H9 (cell line): Measurements from ENCODE around the gene ARHGAP15. TPM values are rescaled to one million over a fixed set of nuclear protein-coding genes. Genes with fewer than 3 reads are reported as not detected.

Source experiments
- DNase-seq: peaks from one replicate; pipeline ENCODE4 v3.0.0-alpha.2; 2017
- H2AFZ ChIP-seq: one replicate; pipeline ENCODE4 v1.6.1; 2013; ENCODE audit warnings: mild to moderate bottlenecking, low read length, control low read depth, moderate library complexity
- H2AK5ac ChIP-seq: 2 replicates; pipeline ENCODE4 v1.6.1; 2013; ENCODE audit warnings: low read length, control low read depth, mixed read lengths; ENCODE audit not compliant: insufficient read length
- H2BK120ac ChIP-seq: one replicate; pipeline ENCODE4 v1.6.1; 2013; ENCODE audit warnings: low read depth, mild to moderate bottlenecking, low read length, control low read depth, inconsistent platforms; ENCODE audit not compliant: poor library complexity, severe bottlenecking
- H2BK12ac ChIP-seq: 2 replicates; pipeline ENCODE4 v1.6.1; 2013; ENCODE audit warnings: low read length, control low read depth, mixed read lengths, low read depth; ENCODE audit not compliant: insufficient read length
- H2BK15ac ChIP-seq: 2 replicates; pipeline ENCODE4 v1.6.1; 2013; ENCODE audit warnings: low read depth, low read length, control low read depth
- H2BK20ac ChIP-seq: one replicate; pipeline ENCODE4 v1.6.1; 2013; ENCODE audit warnings: low read depth, mild to moderate bottlenecking, low read length, control low read depth, inconsistent platforms; ENCODE audit not compliant: poor library complexity, severe bottlenecking
- H2BK5ac ChIP-seq: 2 replicates; pipeline ENCODE4 v1.6.1; 2013; ENCODE audit warnings: low read length, control low read depth, mixed read lengths; ENCODE audit not compliant: insufficient read length
- H3K14ac ChIP-seq: 2 replicates; pipeline ENCODE4 v1.6.1; 2013; ENCODE audit warnings: low read length, control low read depth; ENCODE audit not compliant: insufficient read depth
- H3K18ac ChIP-seq: 2 replicates; pipeline ENCODE4 v1.6.1; 2013; ENCODE audit warnings: low read depth, mild to moderate bottlenecking, mixed read lengths, low read length, control low read depth; ENCODE audit not compliant: insufficient read length
- H3K23ac ChIP-seq: 2 replicates; pipeline ENCODE4 v1.6.1; 2013; ENCODE audit warnings: low read length, control low read depth, mixed read lengths, low read depth; ENCODE audit not compliant: insufficient read length
- H3K23me2 ChIP-seq: 2 replicates; pipeline ENCODE4 v1.6.1; 2013; ENCODE audit warnings: low read depth, mild to moderate bottlenecking, mixed read lengths, low read length, control low read depth; ENCODE audit not compliant: insufficient read length, poor library complexity, severe bottlenecking
- H3K27ac ChIP-seq: 2 replicates; pipeline ENCODE4 v1.5.1; 2013; ENCODE audit warnings: low read length, control low read depth, mixed read lengths, low read depth; ENCODE audit not compliant: insufficient read length
- H3K27me3 ChIP-seq: 2 replicates; pipeline ENCODE4 v1.6.1; 2013; ENCODE audit warnings: low read length, control low read depth, inconsistent platforms; ENCODE audit not compliant: insufficient read depth
- H3K4ac ChIP-seq: 2 replicates; pipeline ENCODE4 v1.6.1; 2013; ENCODE audit warnings: low read depth, mild to moderate bottlenecking, control low read depth, inconsistent platforms, low read length, moderate library complexity
- H3K4me1 ChIP-seq: 2 replicates; pipeline ENCODE4 v1.6.1; 2013; ENCODE audit warnings: low read length, control low read depth, inconsistent platforms; ENCODE audit not compliant: insufficient read depth
- H3K4me2 ChIP-seq: 2 replicates; pipeline ENCODE4 v1.6.1; 2013; ENCODE audit warnings: low read length, control low read depth, mixed read lengths; ENCODE audit not compliant: insufficient read length, insufficient read depth
- H3K56ac ChIP-seq: 2 replicates; pipeline ENCODE4 v1.6.1; 2013; ENCODE audit warnings: low read depth, mild to moderate bottlenecking, mixed read lengths, low read length, control low read depth; ENCODE audit not compliant: insufficient read length
- H3K79me1 ChIP-seq: 2 replicates; pipeline ENCODE4 v1.6.1; 2013; ENCODE audit warnings: low read depth, mild to moderate bottlenecking, moderate library complexity, low read length, control low read depth, inconsistent platforms; ENCODE audit not compliant: insufficient read depth, poor library complexity, severe bottlenecking
- H3K79me2 ChIP-seq: 2 replicates; pipeline ENCODE4 v1.6.1; 2013; ENCODE audit warnings: low read length, control low read depth, inconsistent platforms; ENCODE audit not compliant: insufficient read depth
- H3K9ac ChIP-seq: 2 replicates; pipeline ENCODE4 v1.6.1; 2013; ENCODE audit warnings: low read length, control low read depth, mixed read lengths; ENCODE audit not compliant: insufficient read length; ENCODE audit errors: extremely low read depth
- H3K9me3 ChIP-seq: one replicate; pipeline ENCODE4 v1.6.1; 2013; ENCODE audit warnings: low read depth, low read length, inconsistent platforms; ENCODE audit not compliant: control insufficient read depth
- H3T11ph ChIP-seq: one replicate; pipeline ENCODE4 v1.6.1; 2013; ENCODE audit warnings: mild to moderate bottlenecking, low read length, control low read depth, inconsistent platforms
- H4K20me1 ChIP-seq: one replicate; pipeline ENCODE4 v1.6.1; 2013; ENCODE audit not compliant: control insufficient read depth, insufficient read length, insufficient read depth
- H4K5ac ChIP-seq: 2 replicates; pipeline ENCODE4 v1.6.1; 2013; ENCODE audit warnings: low read depth, mild to moderate bottlenecking, mixed read lengths, low read length, control low read depth; ENCODE audit not compliant: insufficient read length
- H4K8ac ChIP-seq: replicated peaks from 2 replicates; pipeline ENCODE4 v1.6.1; 2013; ENCODE audit warnings: low read length, control low read depth, mixed read lengths, low read depth; ENCODE audit not compliant: insufficient read length
- H4K91ac ChIP-seq: 2 replicates; pipeline ENCODE4 v1.6.1; 2013; ENCODE audit warnings: low read depth, mild to moderate bottlenecking, moderate library complexity, mixed read lengths, low read length, control low read depth; ENCODE audit not compliant: insufficient read length
- H3K27ac Mint-ChIP-seq, 3 experiments: 2 replicates in 2 of 3; 3 replicates in 1 of 3; pipeline ENCODE4 v1.8.0; 2020 to 2021; ENCODE audit warnings: mixed read lengths in 3 of 3, mild to moderate bottlenecking in 1 of 3, moderate library complexity in 1 of 3
- H3K27me3 Mint-ChIP-seq: 2 replicates; pipeline ENCODE4 v1.8.0; 2021; ENCODE audit warnings: low read depth, mild to moderate bottlenecking, moderate library complexity, mixed read lengths
- H3K36me3 Mint-ChIP-seq, 3 experiments: 2 replicates in 2 of 3; 3 replicates in 1 of 3; pipeline ENCODE4 v1.8.0; 2020 to 2021; ENCODE audit warnings: low read depth in 3 of 3, mixed read lengths in 3 of 3; ENCODE audit not compliant: insufficient read depth in 1 of 3
- H3K4me1 Mint-ChIP-seq, 2 experiments: 2 replicates each; pipeline ENCODE4 v1.8.0; 2020; ENCODE audit warnings: mixed read lengths in 2 of 2
- H3K4me3 Mint-ChIP-seq, 2 experiments: 2 replicates in 1 of 2; 3 replicates in 1 of 2; pipeline ENCODE4 v1.8.0; 2020 to 2021; ENCODE audit warnings: mild to moderate bottlenecking in 2 of 2, mixed read lengths in 2 of 2, moderate library complexity in 1 of 2
- H3K9me3 Mint-ChIP-seq, 2 experiments: 2 replicates in 1 of 2; 3 replicates in 1 of 2; pipeline ENCODE4 v1.8.0; 2020; ENCODE audit warnings: mild to moderate bottlenecking in 2 of 2, mixed read lengths in 2 of 2, moderate library complexity in 1 of 2
- WGBS: extraction: QIAGEN DNeasy Blood & Tissue Kit; methylation state at CpG from one replicate; pipeline ENCODE4 v1.1.7; 2013; ENCODE audit warnings: missing lambda C conversion rate, low lambda C conversion rate, mixed read lengths; ENCODE audit not compliant: insufficient read length; ENCODE audit errors: extremely low coverage; 5-methylcytosine and 5-hydroxymethylcytosine counted together
- total RNA-seq: library from RNA; stranded (reverse); gene quantifications from 2 replicates; pipeline ENCODE4 v1.2.1, GENCODE V29; 2021
- TF ChIP-seq, protein P1 (sequence below): fragments of 200-600 bp; sonication (generic); conservative IDR thresholded peaks from 3 replicates; pipeline ENCODE4 v1.8.0; 2021; ENCODE audit warnings: antibody characterized with exemption, mild to moderate bottlenecking

The ARHGAP15 gene
- total RNA-seq, 1 experiment from 2014 or later: not detected

DNA sequence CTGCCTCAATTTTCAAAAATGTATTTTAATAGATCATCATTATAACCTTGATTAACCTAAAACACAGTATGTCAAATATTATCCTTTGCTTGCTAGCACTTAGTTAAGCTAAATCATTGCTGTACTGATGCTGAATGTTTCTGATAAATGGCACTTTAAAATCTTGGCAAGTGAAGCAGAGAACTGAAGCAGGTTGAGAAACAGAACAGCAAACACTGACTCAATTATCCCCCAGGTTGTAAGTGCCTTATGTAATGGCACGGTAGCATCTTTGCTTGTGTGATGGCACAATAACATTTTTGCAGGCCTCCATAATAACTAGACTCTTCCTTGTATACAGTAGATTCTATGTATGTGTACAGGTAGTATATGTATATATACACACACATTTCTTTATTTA lies 33.8 kb downstream of the ARHGAP15 start:
- no peaks in the 10 kb centered on the region; a peak in 1 of 4 replicates for H3K4me1 Mint-ChIP-seq
- no peak overlapping the region for H2BK12ac ChIP-seq
- no peak overlapping the region for H3K9ac ChIP-seq
- H3K79me1 ChIP-seq: no peaks in the 10 kb centered on the region
- no peak overlapping the region for H3K27ac ChIP-seq
- no peak overlapping the region for H3K14ac ChIP-seq
- TF ChIP-seq, protein P1, sequence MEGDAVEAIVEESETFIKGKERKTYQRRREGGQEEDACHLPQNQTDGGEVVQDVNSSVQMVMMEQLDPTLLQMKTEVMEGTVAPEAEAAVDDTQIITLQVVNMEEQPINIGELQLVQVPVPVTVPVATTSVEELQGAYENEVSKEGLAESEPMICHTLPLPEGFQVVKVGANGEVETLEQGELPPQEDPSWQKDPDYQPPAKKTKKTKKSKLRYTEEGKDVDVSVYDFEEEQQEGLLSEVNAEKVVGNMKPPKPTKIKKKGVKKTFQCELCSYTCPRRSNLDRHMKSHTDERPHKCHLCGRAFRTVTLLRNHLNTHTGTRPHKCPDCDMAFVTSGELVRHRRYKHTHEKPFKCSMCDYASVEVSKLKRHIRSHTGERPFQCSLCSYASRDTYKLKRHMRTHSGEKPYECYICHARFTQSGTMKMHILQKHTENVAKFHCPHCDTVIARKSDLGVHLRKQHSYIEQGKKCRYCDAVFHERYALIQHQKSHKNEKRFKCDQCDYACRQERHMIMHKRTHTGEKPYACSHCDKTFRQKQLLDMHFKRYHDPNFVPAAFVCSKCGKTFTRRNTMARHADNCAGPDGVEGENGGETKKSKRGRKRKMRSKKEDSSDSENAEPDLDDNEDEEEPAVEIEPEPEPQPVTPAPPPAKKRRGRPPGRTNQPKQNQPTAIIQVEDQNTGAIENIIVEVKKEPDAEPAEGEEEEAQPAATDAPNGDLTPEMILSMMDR: no peak
- no peaks in the 10 kb centered on the region for H4K20me1 ChIP-seq
- H3K4me1 ChIP-seq: no peaks in the 10 kb centered on the region
- H2BK5ac ChIP-seq: no peak overlapping the region
- H3K79me2 ChIP-seq: no peaks in the 10 kb centered on the region
- no peaks in the 10 kb centered on the region for H3K27me3 ChIP-seq
- H3K4ac ChIP-seq: no peak overlapping the region
- no peak overlapping the region for H4K91ac ChIP-seq
- H2AK5ac ChIP-seq: no peak overlapping the region
- no peak overlapping the region for H3K56ac ChIP-seq
- no peak overlapping the region for H3K4me2 ChIP-seq
- no peak overlapping the region for H2AFZ ChIP-seq
- H2BK20ac ChIP-seq: no peak overlapping the region
- no peak overlapping the region for H3K23ac ChIP-seq
- H3K9me3 Mint-ChIP-seq: no peaks in the 10 kb centered on the region
- no peak overlapping the region for H2BK15ac ChIP-seq
- H4K8ac ChIP-seq: no peak overlapping the region
- no CpG with 5 or more reads among the region's 1 CpG for WGBS
- H3K27ac Mint-ChIP-seq: no peak overlapping the region
- H4K5ac ChIP-seq: no peak overlapping the region
- H3T11ph ChIP-seq: no peak overlapping the region
- DNase-seq: no peak
- no peak overlapping the region for H2BK120ac ChIP-seq
- no peaks in the 10 kb centered on the region; the same call in 1 of the 2 replicates for H3K27me3 Mint-ChIP-seq
- no peaks in the 10 kb centered on the region for H3K36me3 Mint-ChIP-seq
- no peaks in the 10 kb centered on the region for H3K9me3 ChIP-seq
- no peak overlapping the region for H3K18ac ChIP-seq
- no peaks in the 10 kb centered on the region for H3K23me2 ChIP-seq
- no peak overlapping the region for H3K4me3 Mint-ChIP-seq
